ENCODE results near the gene SEMA3C. TPM values are rescaled to one million over a fixed set of nuclear protein-coding genes. Genes with fewer than 3 reads are reported as not detected.

The SEMA3C gene
- total RNA-seq, 1 experiment from 2014 or later, result 232 TPM

DNA sequence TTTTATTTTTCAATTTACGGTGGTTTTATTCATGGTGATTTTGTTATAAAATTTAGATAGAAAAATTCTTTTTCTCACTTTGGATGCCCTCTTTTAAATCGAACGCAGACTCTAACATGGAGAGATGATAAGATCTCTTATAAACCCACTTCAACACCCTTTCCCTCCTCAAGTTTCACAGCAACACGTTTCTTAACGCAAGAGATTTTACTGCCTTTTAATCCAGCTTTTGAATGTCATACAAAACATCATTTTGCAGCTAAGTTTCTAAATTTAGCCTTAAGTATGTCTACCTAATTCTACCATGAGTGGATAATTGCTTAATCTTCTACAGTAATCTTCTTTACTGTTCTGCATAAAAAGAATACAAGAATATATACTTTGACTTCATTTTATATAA is 70.0 kb downstream of the SEMA3C start:
- H3K4me1 ChIP-seq (ENCODE audit: control insufficient read depth, insufficient read depth, low read length), result peaks cover 71% of the 10 kb centered on the region
- BruUV-seq (replicated peaks), result no TSS peak
- in situ Hi-C loops (cut with HindIII; ENCODE audit: low pct_unique_long_range_greater_than_20kb, low sequenced_read_pairs) (no loop called here), intact Hi-C loops (cut with micrococcal nuclease; ENCODE audit: unreplicated experiment) (no loop called here)
- H3K9me3 ChIP-seq (ENCODE audit: control insufficient read depth, insufficient read depth, low read depth, low read length), result no peaks in the 10 kb centered on the region
- ATAC-seq (no peak), DNase-seq (ENCODE audit: low read depth, low spot score) (no peak)
- ChIA-PET CTCF (no interaction called here), POLR2A (no interaction called here)
- TF ChIP-seq SIN3A (IDR thresholded peaks at IDR 0.05; ENCODE audit: borderline replicate concordance, insufficient read depth, low read depth, low read length) (no peak), POLR2AphosphoS5 (IDR thresholded peaks at IDR 0.05; ENCODE audit: low read depth, low read length) (no peak), TCF7L2 (IDR thresholded peaks at IDR 0.05; ENCODE audit: low read depth, low read length) (no peak)
- TF ChIP-seq, protein P1, sequence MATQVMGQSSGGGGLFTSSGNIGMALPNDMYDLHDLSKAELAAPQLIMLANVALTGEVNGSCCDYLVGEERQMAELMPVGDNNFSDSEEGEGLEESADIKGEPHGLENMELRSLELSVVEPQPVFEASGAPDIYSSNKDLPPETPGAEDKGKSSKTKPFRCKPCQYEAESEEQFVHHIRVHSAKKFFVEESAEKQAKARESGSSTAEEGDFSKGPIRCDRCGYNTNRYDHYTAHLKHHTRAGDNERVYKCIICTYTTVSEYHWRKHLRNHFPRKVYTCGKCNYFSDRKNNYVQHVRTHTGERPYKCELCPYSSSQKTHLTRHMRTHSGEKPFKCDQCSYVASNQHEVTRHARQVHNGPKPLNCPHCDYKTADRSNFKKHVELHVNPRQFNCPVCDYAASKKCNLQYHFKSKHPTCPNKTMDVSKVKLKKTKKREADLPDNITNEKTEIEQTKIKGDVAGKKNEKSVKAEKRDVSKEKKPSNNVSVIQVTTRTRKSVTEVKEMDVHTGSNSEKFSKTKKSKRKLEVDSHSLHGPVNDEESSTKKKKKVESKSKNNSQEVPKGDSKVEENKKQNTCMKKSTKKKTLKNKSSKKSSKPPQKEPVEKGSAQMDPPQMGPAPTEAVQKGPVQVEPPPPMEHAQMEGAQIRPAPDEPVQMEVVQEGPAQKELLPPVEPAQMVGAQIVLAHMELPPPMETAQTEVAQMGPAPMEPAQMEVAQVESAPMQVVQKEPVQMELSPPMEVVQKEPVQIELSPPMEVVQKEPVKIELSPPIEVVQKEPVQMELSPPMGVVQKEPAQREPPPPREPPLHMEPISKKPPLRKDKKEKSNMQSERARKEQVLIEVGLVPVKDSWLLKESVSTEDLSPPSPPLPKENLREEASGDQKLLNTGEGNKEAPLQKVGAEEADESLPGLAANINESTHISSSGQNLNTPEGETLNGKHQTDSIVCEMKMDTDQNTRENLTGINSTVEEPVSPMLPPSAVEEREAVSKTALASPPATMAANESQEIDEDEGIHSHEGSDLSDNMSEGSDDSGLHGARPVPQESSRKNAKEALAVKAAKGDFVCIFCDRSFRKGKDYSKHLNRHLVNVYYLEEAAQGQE (IDR thresholded peaks at IDR 0.05; ENCODE audit: insufficient read depth in 1 of 2, low read depth in 2 of 2, low read length in 1 of 2), result no peak
- TF ChIP-seq, protein P2, sequence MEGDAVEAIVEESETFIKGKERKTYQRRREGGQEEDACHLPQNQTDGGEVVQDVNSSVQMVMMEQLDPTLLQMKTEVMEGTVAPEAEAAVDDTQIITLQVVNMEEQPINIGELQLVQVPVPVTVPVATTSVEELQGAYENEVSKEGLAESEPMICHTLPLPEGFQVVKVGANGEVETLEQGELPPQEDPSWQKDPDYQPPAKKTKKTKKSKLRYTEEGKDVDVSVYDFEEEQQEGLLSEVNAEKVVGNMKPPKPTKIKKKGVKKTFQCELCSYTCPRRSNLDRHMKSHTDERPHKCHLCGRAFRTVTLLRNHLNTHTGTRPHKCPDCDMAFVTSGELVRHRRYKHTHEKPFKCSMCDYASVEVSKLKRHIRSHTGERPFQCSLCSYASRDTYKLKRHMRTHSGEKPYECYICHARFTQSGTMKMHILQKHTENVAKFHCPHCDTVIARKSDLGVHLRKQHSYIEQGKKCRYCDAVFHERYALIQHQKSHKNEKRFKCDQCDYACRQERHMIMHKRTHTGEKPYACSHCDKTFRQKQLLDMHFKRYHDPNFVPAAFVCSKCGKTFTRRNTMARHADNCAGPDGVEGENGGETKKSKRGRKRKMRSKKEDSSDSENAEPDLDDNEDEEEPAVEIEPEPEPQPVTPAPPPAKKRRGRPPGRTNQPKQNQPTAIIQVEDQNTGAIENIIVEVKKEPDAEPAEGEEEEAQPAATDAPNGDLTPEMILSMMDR (IDR thresholded peaks at IDR 0.05), result no peak
- no peaks in the 10 kb centered on the region for H3K27me3 ChIP-seq (ENCODE audit: control insufficient read depth, insufficient read depth, low read length)
- no peaks in the 10 kb centered on the region for H3K36me3 ChIP-seq (ENCODE audit: control insufficient read depth, insufficient read depth, low read length)
- peak overlapping the region; percentile 68; the same call in 1 of the 2 replicates for H3K27ac ChIP-seq (ENCODE audit: low read length)
- H3K4me3 ChIP-seq (ENCODE audit: low read depth in 2 of 2, low read length in 2 of 2), result no peak overlapping the region

DNA sequence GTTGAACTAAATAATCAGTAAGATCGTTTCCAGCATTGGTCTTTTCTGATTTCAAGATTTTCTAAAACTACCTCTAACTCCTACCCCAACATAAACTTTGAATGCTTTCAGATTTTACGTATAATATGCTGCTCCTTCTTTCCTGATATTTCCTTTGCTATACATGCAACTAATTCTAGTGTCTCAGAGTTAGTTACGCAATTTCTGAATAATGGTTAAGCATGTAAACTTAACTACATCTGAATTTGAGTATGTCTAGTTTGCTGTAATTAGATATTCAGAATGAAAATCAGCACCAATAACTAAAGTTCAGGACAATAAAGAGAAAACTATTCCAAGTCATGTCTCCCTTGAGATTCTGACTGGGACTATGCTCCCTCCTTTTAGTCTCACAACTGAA is 71.0 kb downstream of the SEMA3C start:
- H3K36me3 ChIP-seq (ENCODE audit: control insufficient read depth, insufficient read depth, low read length), result no peaks in the 10 kb centered on the region; the same call in 1 of the 2 replicates
- no peak overlapping the region for H3K4me3 ChIP-seq (ENCODE audit: low read depth in 2 of 2, low read length in 2 of 2)
- ATAC-seq (no peak), DNase-seq (ENCODE audit: low read depth, low spot score) (no peak)
- peak overlapping the region; percentile 79 for H3K27ac ChIP-seq (ENCODE audit: low read length)
- peaks cover 81% of the 10 kb centered on the region for H3K4me1 ChIP-seq (ENCODE audit: control insufficient read depth, insufficient read depth, low read length)
- H3K27me3 ChIP-seq (ENCODE audit: control insufficient read depth, insufficient read depth, low read length), result no peaks in the 10 kb centered on the region
- no peaks in the 10 kb centered on the region for H3K9me3 ChIP-seq (ENCODE audit: control insufficient read depth, insufficient read depth, low read depth, low read length)
- BruUV-seq (replicated peaks), result no TSS peak
- CTCF ChIA-PET, result no interaction called here
- POLR2A ChIA-PET, result no interaction called here
- intact Hi-C loops (cut with micrococcal nuclease; ENCODE audit: unreplicated experiment), result no loop called here
- TF ChIP-seq SIN3A (IDR thresholded peaks at IDR 0.05; ENCODE audit: borderline replicate concordance, insufficient read depth, low read depth, low read length), result no peak
- no peak for TF ChIP-seq POLR2AphosphoS5 (IDR thresholded peaks at IDR 0.05; ENCODE audit: low read depth, low read length)
- TF ChIP-seq, protein P2 (IDR thresholded peaks at IDR 0.05), result no peak
- TF ChIP-seq, protein P1 (IDR thresholded peaks at IDR 0.05; ENCODE audit: insufficient read depth in 1 of 2, low read depth in 2 of 2, low read length in 1 of 2), result no peak
- no peak for TF ChIP-seq TCF7L2 (IDR thresholded peaks at IDR 0.05; ENCODE audit: low read depth, low read length)
- in situ Hi-C loops (cut with HindIII; ENCODE audit: low pct_unique_long_range_greater_than_20kb, low sequenced_read_pairs), result no loop called here

Measured in Panc1 (cell line).